ENCODE data around the gene C3orf49. TPM values are rescaled to one million over a fixed set of nuclear protein-coding genes. Genes with fewer than 3 reads are reported as not detected.

The C3orf49 gene
- total and polyA plus RNA-seq, 2 of the 13 experiments (the other 11 are each of a cell fraction or from before 2014, with no cell fraction given), result not detected

DNA sequence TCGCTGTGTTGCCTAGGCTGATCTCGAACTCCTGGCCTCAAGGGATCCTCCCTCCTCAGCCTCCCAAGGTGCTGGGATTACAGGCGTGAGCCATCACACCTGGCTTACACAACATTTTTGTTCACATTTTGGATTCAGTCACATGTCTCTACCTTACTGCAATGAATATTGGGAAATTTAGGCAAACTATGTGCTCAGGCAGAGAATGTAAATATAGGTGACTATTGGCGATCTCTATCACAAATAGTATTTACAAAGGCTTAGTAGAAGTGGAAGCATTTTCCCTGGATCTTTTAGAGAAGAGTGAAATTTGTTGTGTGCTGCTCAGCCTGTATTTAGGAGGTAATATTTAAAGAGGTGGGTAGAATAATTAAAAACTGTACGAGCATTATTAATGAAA, 72.4 kb downstream of the C3orf49 start (continued):
- TF ChIP-seq, protein P1, sequence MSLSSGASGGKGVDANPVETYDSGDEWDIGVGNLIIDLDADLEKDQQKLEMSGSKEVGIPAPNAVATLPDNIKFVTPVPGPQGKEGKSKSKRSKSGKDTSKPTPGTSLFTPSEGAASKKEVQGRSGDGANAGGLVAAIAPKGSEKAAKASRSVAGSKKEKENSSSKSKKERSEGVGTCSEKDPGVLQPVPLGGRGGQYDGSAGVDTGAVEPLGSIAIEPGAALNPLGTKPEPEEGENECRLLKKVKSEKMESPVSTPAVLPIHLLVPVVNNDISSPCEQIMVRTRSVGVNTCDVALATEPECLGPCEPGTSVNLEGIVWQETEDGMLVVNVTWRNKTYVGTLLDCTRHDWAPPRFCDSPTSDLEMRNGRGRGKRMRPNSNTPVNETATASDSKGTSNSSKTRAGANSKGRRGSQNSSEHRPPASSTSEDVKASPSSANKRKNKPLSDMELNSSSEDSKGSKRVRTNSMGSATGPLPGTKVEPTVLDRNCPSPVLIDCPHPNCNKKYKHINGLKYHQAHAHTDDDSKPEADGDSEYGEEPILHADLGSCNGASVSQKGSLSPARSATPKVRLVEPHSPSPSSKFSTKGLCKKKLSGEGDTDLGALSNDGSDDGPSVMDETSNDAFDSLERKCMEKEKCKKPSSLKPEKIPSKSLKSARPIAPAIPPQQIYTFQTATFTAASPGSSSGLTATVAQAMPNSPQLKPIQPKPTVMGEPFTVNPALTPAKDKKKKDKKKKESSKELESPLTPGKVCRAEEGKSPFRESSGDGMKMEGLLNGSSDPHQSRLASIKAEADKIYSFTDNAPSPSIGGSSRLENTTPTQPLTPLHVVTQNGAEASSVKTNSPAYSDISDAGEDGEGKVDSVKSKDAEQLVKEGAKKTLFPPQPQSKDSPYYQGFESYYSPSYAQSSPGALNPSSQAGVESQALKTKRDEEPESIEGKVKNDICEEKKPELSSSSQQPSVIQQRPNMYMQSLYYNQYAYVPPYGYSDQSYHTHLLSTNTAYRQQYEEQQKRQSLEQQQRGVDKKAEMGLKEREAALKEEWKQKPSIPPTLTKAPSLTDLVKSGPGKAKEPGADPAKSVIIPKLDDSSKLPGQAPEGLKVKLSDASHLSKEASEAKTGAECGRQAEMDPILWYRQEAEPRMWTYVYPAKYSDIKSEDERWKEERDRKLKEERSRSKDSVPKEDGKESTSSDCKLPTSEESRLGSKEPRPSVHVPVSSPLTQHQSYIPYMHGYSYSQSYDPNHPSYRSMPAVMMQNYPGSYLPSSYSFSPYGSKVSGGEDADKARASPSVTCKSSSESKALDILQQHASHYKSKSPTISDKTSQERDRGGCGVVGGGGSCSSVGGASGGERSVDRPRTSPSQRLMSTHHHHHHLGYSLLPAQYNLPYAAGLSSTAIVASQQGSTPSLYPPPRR (CRISPR knock-in tag; IDR thresholded peaks at IDR 0.05; ENCODE audit: borderline replicate concordance), result peak; percentile 59; the same call in 1 of the 2 replicates
- TF ChIP-seq RBFOX2 (IDR thresholded peaks at IDR 0.05; ENCODE audit: low read depth, low read length) (no peak), NCOA2 (CRISPR knock-in tag; IDR thresholded peaks at IDR 0.05) (0 out of 2 replicates have a peak, but pooled peaks have one; percentile 11), NR2F6 (IDR thresholded peaks at IDR 0.05) (peak; percentile 27; the same call in 1 of the 2 replicates), NR2F6 (CRISPR knock-in tag; IDR thresholded peaks at IDR 0.05) (no peak), ERF (CRISPR knock-in tag; IDR thresholded peaks at IDR 0.05) (no peak), NFATC3 (CRISPR knock-in tag; IDR thresholded peaks at IDR 0.05) (no peak), ZFP82 (CRISPR knock-in tag; IDR thresholded peaks at IDR 0.05; ENCODE audit: borderline replicate concordance) (no peak), SRSF1 (optimal IDR thresholded peaks at IDR 0.05; ENCODE audit: low read depth, low read length) (no peak), SIN3B (IDR thresholded peaks at IDR 0.05; ENCODE audit: low read length) (no peak), KLF13 (CRISPR knock-in tag; IDR thresholded peaks at IDR 0.05) (no peak), U2AF1 (optimal IDR thresholded peaks at IDR 0.05; ENCODE audit: low read depth, low read length) (no peak), MZF1 (CRISPR knock-in tag; IDR thresholded peaks at IDR 0.05; ENCODE audit: borderline replicate concordance) (no peak), ZNF44 (CRISPR knock-in tag; IDR thresholded peaks at IDR 0.05) (no peak), KMT2A (CRISPR knock-in tag; IDR thresholded peaks at IDR 0.05) (no peak), ZBTB46 (CRISPR knock-in tag; IDR thresholded peaks at IDR 0.05; ENCODE audit: borderline replicate concordance) (no peak), ZNF800 (CRISPR knock-in tag; IDR thresholded peaks at IDR 0.05) (no peak), SP140L (CRISPR knock-in tag; IDR thresholded peaks at IDR 0.05; ENCODE audit: borderline replicate concordance) (no peak), ZFP90 (CRISPR knock-in tag; IDR thresholded peaks at IDR 0.05; ENCODE audit: borderline replicate concordance) (no peak)
- TF ChIP-seq, protein P2, sequence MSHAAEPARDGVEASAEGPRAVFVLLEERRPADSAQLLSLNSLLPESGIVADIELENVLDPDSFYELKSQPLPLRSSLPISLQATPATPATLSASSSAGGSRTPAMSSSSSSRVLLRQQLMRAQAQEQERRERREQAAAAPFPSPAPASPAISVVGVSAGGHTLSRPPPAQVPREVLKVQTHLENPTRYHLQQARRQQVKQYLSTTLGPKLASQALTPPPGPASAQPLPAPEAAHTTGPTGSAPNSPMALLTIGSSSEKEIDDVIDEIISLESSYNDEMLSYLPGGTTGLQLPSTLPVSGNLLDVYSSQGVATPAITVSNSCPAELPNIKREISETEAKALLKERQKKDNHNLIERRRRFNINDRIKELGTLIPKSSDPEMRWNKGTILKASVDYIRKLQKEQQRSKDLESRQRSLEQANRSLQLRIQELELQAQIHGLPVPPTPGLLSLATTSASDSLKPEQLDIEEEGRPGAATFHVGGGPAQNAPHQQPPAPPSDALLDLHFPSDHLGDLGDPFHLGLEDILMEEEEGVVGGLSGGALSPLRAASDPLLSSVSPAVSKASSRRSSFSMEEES (CRISPR knock-in tag; IDR thresholded peaks at IDR 0.05), result peak; percentile 60; the same call in 1 of the 2 replicates
- TF ChIP-seq, protein P3, sequence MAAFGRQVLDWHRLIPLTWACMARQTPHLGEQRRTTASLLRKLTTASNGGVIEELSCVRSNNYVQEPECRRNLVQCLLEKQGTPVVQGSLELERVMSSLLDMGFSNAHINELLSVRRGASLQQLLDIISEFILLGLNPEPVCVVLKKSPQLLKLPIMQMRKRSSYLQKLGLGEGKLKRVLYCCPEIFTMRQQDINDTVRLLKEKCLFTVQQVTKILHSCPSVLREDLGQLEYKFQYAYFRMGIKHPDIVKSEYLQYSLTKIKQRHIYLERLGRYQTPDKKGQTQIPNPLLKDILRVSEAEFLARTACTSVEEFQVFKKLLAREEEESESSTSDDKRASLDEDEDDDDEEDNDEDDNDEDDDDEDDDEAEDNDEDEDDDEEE (CRISPR knock-in tag; IDR thresholded peaks at IDR 0.05), result no peak

All from HepG2 (cell line).